H1 (cell line): Measurements from ENCODE around the gene AMPD3. TPM values are rescaled to one million over a fixed set of nuclear protein-coding genes. Genes with fewer than 3 reads are reported as not detected.

ENCODE experiments used
- CTCF ChIA-PET: fragments of 300-600 bp; sonication (Branson Sonifier 250); formaldehyde crosslinking; loops from one replicate; lab custom pipeline; 2021; ENCODE audit not compliant: partially characterized antibody; lab: Charles Lee
- POLR2A ChIA-PET: fragments of 300-600 bp; sonication (Branson Sonifier 250); formaldehyde crosslinking; loops from one replicate; lab custom pipeline; 2021; ENCODE audit warnings: inconsistent platforms; ENCODE audit not compliant: partially characterized antibody; lab: Charles Lee
- DNase-seq, 2 experiments: peaks; one replicate each; pipeline versions ENCODE4 v3.0.0 to v3.0.0-alpha.2; 2010 to 2022; ENCODE audit warnings: low spot score in 2 of 2, low read depth in 1 of 2, mixed read lengths in 1 of 2
- FAIRE-seq: peaks from 2 replicates; lab custom pipeline; 2011; peaks lifted over from hg19 to GRCh38; lab: Jason Lieb, UNC
- H2AFZ ChIP-seq: 2 replicates; pipeline ENCODE4 v1.8.1; 2012; ENCODE audit warnings: low read length, inconsistent platforms
- H2AK5ac ChIP-seq: 2 replicates; pipeline ENCODE4 v1.6.1; 2013; ENCODE audit warnings: low read depth, low read length
- H2BK120ac ChIP-seq: replicated peaks from 2 replicates; pipeline ENCODE3; 2013; ENCODE audit warnings: low read depth, low read length, inconsistent platforms
- H2BK12ac ChIP-seq: 2 replicates; pipeline ENCODE4 v1.6.1; 2013; ENCODE audit warnings: low read depth, low read length
- H2BK15ac ChIP-seq: 2 replicates; pipeline ENCODE4 v1.6.1; 2013; ENCODE audit warnings: low read length
- H2BK20ac ChIP-seq: 2 replicates; pipeline ENCODE4 v1.6.1; 2013; ENCODE audit warnings: low read length
- H2BK5ac ChIP-seq: 2 replicates; pipeline ENCODE4 v1.6.1; 2013; ENCODE audit warnings: low read depth, low read length
- H3K14ac ChIP-seq: 2 replicates; pipeline ENCODE4 v1.6.1; 2013; ENCODE audit warnings: inconsistent platforms; ENCODE audit not compliant: insufficient read length
- H3K18ac ChIP-seq: 2 replicates; pipeline ENCODE4 v1.6.1; 2013; ENCODE audit warnings: low read length; ENCODE audit errors: extremely low read depth
- H3K23ac ChIP-seq: 2 replicates; pipeline ENCODE4 v1.6.1; 2013; ENCODE audit warnings: inconsistent platforms; ENCODE audit not compliant: insufficient read length
- H3K23me2 ChIP-seq: 2 replicates; pipeline ENCODE4 v1.6.1; 2013; ENCODE audit warnings: low read depth, low read length
- H3K27ac ChIP-seq: 2 replicates; pipeline ENCODE4 v1.6.1; 2011; ENCODE audit warnings: low read depth, low read length, inconsistent platforms
- H3K27me3 ChIP-seq, 4 experiments: replicated peaks in 1 of 4; 1 replicate in 1 of 4; 2 replicates in 3 of 4; pipeline versions ENCODE4 v1.6.1 to v1.8.1; 2011 to 2013; ENCODE audit warnings: low read length in 3 of 4, mild to moderate bottlenecking in 3 of 4, inconsistent platforms in 2 of 4, mixed read lengths in 2 of 4, moderate library complexity in 1 of 4; ENCODE audit not compliant: control insufficient read depth in 3 of 4, insufficient read depth in 3 of 4; ENCODE audit errors: extremely low read depth in 1 of 4
- H3K36me3 ChIP-seq, 4 experiments: 2 replicates each; pipeline versions ENCODE4 v1.6.1 to v1.8.1; 2011 to 2013; ENCODE audit warnings: mild to moderate bottlenecking in 4 of 4, low read length in 3 of 4, moderate library complexity in 2 of 4, control low read depth in 1 of 4, inconsistent platforms in 1 of 4; ENCODE audit not compliant: insufficient read depth in 4 of 4, control insufficient read depth in 2 of 4
- H3K4ac ChIP-seq: replicated peaks from 2 replicates; pipeline ENCODE3; 2013; ENCODE audit warnings: low read length, low read depth, mixed read lengths, inconsistent platforms; ENCODE audit not compliant: insufficient read length
- H3K4me1 ChIP-seq, 4 experiments: replicated peaks in 1 of 4; 1 replicate in 1 of 4; 2 replicates in 3 of 4; pipeline versions ENCODE4 v1.6.1 to v1.8.1; 2011 to 2013; ENCODE audit warnings: low read length in 3 of 4, inconsistent platforms in 2 of 4, mixed read lengths in 1 of 4; ENCODE audit not compliant: insufficient read depth in 4 of 4, control insufficient read depth in 3 of 4
- H3K4me2 ChIP-seq, 2 experiments: 2 replicates each; pipeline versions ENCODE4 v1.6.1 to v1.8.1; 2011 to 2013; ENCODE audit warnings: low read depth in 2 of 2, low read length in 2 of 2, control low read depth in 1 of 2, inconsistent platforms in 1 of 2, mild to moderate bottlenecking in 1 of 2; ENCODE audit not compliant: insufficient read depth in 1 of 2
- H3K4me3 ChIP-seq, 4 experiments: fragments of 200-600, 300-600 bp in 1 of 4; sonication (generic), shearing (Covaris generic), sonication (Bioruptor Twin) in 1 of 4; 2 replicates each; pipeline versions ENCODE4 v1.5.1 to v1.8.1; 2011 to 2016; ENCODE audit warnings: low read length in 4 of 4, low read depth in 3 of 4, control low read depth in 2 of 4, inconsistent platforms in 2 of 4, mild to moderate bottlenecking in 2 of 4, mixed read lengths in 1 of 4, moderate library complexity in 1 of 4; ENCODE audit not compliant: insufficient read depth in 2 of 4; ENCODE audit errors: extremely low read depth in 1 of 4
- H3K56ac ChIP-seq: replicated peaks from 2 replicates; pipeline ENCODE3; 2013; ENCODE audit warnings: low read depth, mild to moderate bottlenecking, mixed read lengths, low read length, inconsistent platforms; ENCODE audit not compliant: insufficient read length
- H3K79me1 ChIP-seq: 2 replicates; pipeline ENCODE4 v1.6.1; 2013; ENCODE audit warnings: low read depth, low read length, control low read depth
- H3K79me2 ChIP-seq, 2 experiments: 2 replicates each; pipeline versions ENCODE4 v1.6.1 to v1.8.1; 2012 to 2013; ENCODE audit warnings: low read length in 2 of 2, mild to moderate bottlenecking in 2 of 2, inconsistent platforms in 1 of 2; ENCODE audit not compliant: insufficient read depth in 2 of 2, control insufficient read depth in 1 of 2
- H3K9ac ChIP-seq, 4 experiments: replicated peaks in 1 of 4; 1 replicate in 1 of 4; 2 replicates in 3 of 4; pipeline versions ENCODE4 v1.6.1 to v1.8.1; 2011 to 2013; ENCODE audit warnings: low read depth in 3 of 4, low read length in 3 of 4, control low read depth in 2 of 4, mild to moderate bottlenecking in 2 of 4, moderate library complexity in 2 of 4, inconsistent platforms in 1 of 4; ENCODE audit errors: extremely low read depth in 1 of 4
- H3K9me3 ChIP-seq, 2 experiments: 2 replicates each; pipeline versions ENCODE4 v1.6.1 to v1.8.1; 2012 to 2013; ENCODE audit warnings: mild to moderate bottlenecking in 2 of 2, moderate library complexity in 2 of 2, control low read depth in 1 of 2, inconsistent platforms in 1 of 2, low read depth in 1 of 2, low read length in 1 of 2, mixed read lengths in 1 of 2; ENCODE audit not compliant: insufficient read depth in 2 of 2
- H4K20me1 ChIP-seq, 2 experiments: replicated peaks in 1 of 2; 2 replicates each; pipeline versions ENCODE3 to v1.8.1; 2011 to 2013; ENCODE audit warnings: inconsistent platforms in 2 of 2, low read length in 2 of 2, mild to moderate bottlenecking in 1 of 2; ENCODE audit not compliant: insufficient read depth in 2 of 2, control insufficient read depth in 1 of 2
- H4K5ac ChIP-seq: 2 replicates; pipeline ENCODE4 v1.6.1; 2013; ENCODE audit warnings: low read length, low read depth, mixed read lengths, inconsistent platforms; ENCODE audit not compliant: insufficient read length
- H4K8ac ChIP-seq: 2 replicates; pipeline ENCODE4 v1.8.0; 2013; ENCODE audit warnings: mild to moderate bottlenecking, moderate library complexity, low read length, inconsistent platforms; ENCODE audit not compliant: insufficient read depth; ENCODE audit errors: extremely low read depth
- H4K91ac ChIP-seq: replicated peaks from 2 replicates; pipeline ENCODE3; 2013; ENCODE audit warnings: low read length, mixed read lengths, inconsistent platforms; ENCODE audit not compliant: insufficient read length
- BRCA1 ChIP-seq: IDR thresholded peaks from 2 replicates; pipeline ENCODE4 v1.6.1; 2012; ENCODE audit warnings: low read depth, low read length, improper control_type of control experiment
- RAD21 ChIP-seq, 2 experiments: IDR thresholded peaks in 1 of 2; conservative IDR thresholded peaks in 1 of 2; 2 replicates each; pipeline ENCODE4 v1.6.1; 2011; ENCODE audit warnings: low read depth in 2 of 2, low read length in 2 of 2, improper control_type of control experiment in 1 of 2, inconsistent platforms in 1 of 2, mild to moderate bottlenecking in 1 of 2, moderate library complexity in 1 of 2
- TAF7 ChIP-seq: optimal IDR thresholded peaks from 2 replicates; pipeline ENCODE3; 2011; ENCODE audit warnings: low read depth, mild to moderate bottlenecking, inconsistent platforms, low read length, moderate library complexity, borderline replicate concordance
- WGBS, 2 experiments: shearing (Covaris generic) in 1 of 2; methylation state at CpG; one replicate each; pipeline versions ENCODE4 v1.1.6 to v1.1.7; 2013 to 2015; ENCODE audit warnings: low lambda C conversion rate in 2 of 2, mixed read lengths in 2 of 2, inconsistent platforms in 1 of 2, low coverage in 1 of 2, missing lambda C conversion rate in 1 of 2; ENCODE audit not compliant: insufficient replicate concordance in 2 of 2, insufficient coverage in 1 of 2, insufficient read length in 1 of 2; ENCODE audit errors: extremely low coverage in 1 of 2, missing lambda C conversion rate in 1 of 2; 5-methylcytosine and 5-hydroxymethylcytosine counted together
- polyA plus RNA-seq, 7 experiments: library from polyadenylated mRNA; depleted of rRNA in 3 of 7; stranded (reverse) in 5 of 7; unstranded in 2 of 7; fragments of >200 nt in 5 of 7; fragments of 200-250 nt in 2 of 7; gene quantifications; 1 replicate in 5 of 7; 2 replicates in 1 of 7; 4 replicates in 1 of 7; pipeline versions ENCODE4 v1.2.1 to v1.2.3, GENCODE V29; 2011 to 2013; ENCODE audit warnings: missing spikeins in 2 of 7, mixed read lengths in 2 of 7
- total RNA-seq: library from RNA; stranded (reverse); fragmentation: NEBNext Ultra II Directional; extraction: Animal tissue kit (Norgen Biotek cat#: 25700); gene quantifications from 2 replicates; pipeline ENCODE4 v1.2.1, GENCODE V29; 2021

AMPD3 gene
- total and polyA plus RNA-seq, 2 of the 8 experiments (the other 6 are each of a cell fraction or from before 2014, with no cell fraction given): 4.0 to 6.3 TPM

- H3K18ac ChIP-seq: no peak overlapping the region
- H3K4me3 ChIP-seq: no peak overlapping the region
- H3K23ac ChIP-seq: no peak overlapping the region
- H4K20me1 ChIP-seq: peaks cover 0 to 9% of the 10 kb centered on the region in 2 experiments
- H3K56ac ChIP-seq: no peak overlapping the region
- H3K4ac ChIP-seq: no peak overlapping the region
- WGBS, 2 experiments: 88% methylated on average over 6 of the region's 6 CpGs; no CpG with 5 or more reads in 1 of the 2 experiments
- no peak overlapping the region for H2BK20ac ChIP-seq
- H3K27me3 ChIP-seq: no peaks in the 10 kb centered on the region; a peak in 1 of 7 replicates
- no peak overlapping the region for H2BK15ac ChIP-seq
- no peak overlapping the region for H2BK5ac ChIP-seq
- H4K8ac ChIP-seq: peak overlapping the region; percentile 22; the same call in 1 of the 2 replicates
- no peak for FAIRE-seq
- no peak overlapping the region for H3K9ac ChIP-seq
- H3K4me1 ChIP-seq: 0 out of 7 replicates have a peak, but pooled peaks cover 0 to 3% (median 0%) of the 10 kb centered on the region in 4 experiments
- H2AFZ ChIP-seq: no peak overlapping the region
- no peak overlapping the region for H3K4me2 ChIP-seq
- H3K36me3 ChIP-seq: no peaks in the 10 kb centered on the region; a peak in 1 of 8 replicates
- H3K9me3 ChIP-seq: no peaks in the 10 kb centered on the region
- DNase-seq: no peak
- no peak overlapping the region for H3K27ac ChIP-seq
- ChIA-PET POLR2A (no interaction called here), CTCF (interaction anchor here (1.8 kb wide), 1 partner anchor 742 kb away, joined by 3 read pairs; no protein-coding TSS in a partner anchor)
- no peak overlapping the region for H3K14ac ChIP-seq
- H2BK120ac ChIP-seq: no peak overlapping the region
- H4K5ac ChIP-seq: no peak overlapping the region
- no peak overlapping the region for H4K91ac ChIP-seq
- no peaks in the 10 kb centered on the region for H3K79me1 ChIP-seq
- no peak overlapping the region for H2BK12ac ChIP-seq
- H3K23me2 ChIP-seq: no peaks in the 10 kb centered on the region
- TF ChIP-seq BRCA1: no peak
- no peak for TF ChIP-seq RAD21 (IDR thresholded peaks at IDR 0.05 in 1 of 2, conservative IDR thresholded peaks at IDR 0.05 in 1 of 2; ENCODE audit: low read depth in 2 of 2, low read length in 2 of 2)
- TF ChIP-seq TAF7: no peak
- H3K79me2 ChIP-seq: no peaks in the 10 kb centered on the region
- no peak overlapping the region for H2AK5ac ChIP-seq
Observed at GRCh38 chr11:10502065-10502680, 47.1 kb downstream of the AMPD3 start.
